ENCODE measurements around the gene HSBP1L1. TPM values are rescaled to one million over a fixed set of nuclear protein-coding genes. Genes with fewer than 3 reads are reported as not detected.

The HSBP1L1 gene
- total and polyA plus RNA-seq, 2 donors (not counting 1 experiment from before 2014, with no cell fraction given) = 13.4 to 24.6 TPM

DNA sequence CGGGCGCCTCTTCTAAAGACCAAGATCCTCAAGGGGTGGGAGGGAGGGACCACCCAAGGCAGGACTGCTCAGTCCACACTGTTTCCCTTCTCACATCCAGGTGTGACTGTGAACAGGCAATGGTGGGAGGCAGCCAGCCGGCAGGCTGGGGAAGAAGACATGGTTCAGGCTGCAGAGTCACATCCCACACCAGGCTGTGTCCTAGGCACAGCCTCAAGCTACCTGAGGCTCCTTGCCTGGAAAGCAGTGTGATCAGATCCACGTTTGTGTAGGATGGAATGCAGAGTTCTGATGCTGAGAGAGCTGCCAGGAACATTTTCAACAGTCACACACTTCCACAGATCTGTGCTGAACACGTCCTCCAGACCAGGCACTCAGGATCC, 29.4 kb upstream of the HSBP1L1 start:
- TF ChIP-seq, protein P1, sequence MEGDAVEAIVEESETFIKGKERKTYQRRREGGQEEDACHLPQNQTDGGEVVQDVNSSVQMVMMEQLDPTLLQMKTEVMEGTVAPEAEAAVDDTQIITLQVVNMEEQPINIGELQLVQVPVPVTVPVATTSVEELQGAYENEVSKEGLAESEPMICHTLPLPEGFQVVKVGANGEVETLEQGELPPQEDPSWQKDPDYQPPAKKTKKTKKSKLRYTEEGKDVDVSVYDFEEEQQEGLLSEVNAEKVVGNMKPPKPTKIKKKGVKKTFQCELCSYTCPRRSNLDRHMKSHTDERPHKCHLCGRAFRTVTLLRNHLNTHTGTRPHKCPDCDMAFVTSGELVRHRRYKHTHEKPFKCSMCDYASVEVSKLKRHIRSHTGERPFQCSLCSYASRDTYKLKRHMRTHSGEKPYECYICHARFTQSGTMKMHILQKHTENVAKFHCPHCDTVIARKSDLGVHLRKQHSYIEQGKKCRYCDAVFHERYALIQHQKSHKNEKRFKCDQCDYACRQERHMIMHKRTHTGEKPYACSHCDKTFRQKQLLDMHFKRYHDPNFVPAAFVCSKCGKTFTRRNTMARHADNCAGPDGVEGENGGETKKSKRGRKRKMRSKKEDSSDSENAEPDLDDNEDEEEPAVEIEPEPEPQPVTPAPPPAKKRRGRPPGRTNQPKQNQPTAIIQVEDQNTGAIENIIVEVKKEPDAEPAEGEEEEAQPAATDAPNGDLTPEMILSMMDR (conservative IDR thresholded peaks at IDR 0.05 in 1 of 2, IDR thresholded peaks at IDR 0.05 in 1 of 2; ENCODE audit: low read depth in 1 of 2, low read length in 2 of 2) = no peak
- TF ChIP-seq EZH2 (IDR thresholded peaks at IDR 0.05; ENCODE audit: low read length, missing control alignments) = no peak

DNA sequence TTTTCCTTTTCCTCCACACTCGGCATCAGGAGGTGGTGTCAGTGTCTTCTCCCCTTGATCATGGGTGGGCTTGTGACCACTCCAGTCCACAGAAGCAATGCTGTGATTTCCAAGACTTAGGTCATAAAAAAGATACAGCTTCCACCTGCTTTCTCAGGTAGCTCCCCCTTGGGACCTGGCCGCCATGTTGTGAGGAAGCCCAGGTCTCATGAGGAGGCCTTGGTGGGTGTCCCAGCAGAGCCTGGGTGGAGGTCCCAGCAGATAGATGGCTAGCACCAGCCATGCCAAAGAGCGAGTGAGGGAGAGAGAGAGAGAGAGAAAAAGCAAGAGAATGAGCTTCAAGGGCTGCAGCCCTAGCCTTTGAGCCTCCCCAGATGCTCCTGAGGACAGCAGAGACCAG, 28.9 kb upstream of the HSBP1L1 start:
- Histone ChIP-seq H3K36me3 (ENCODE audit: control insufficient read depth, insufficient read depth, low read length) (no peaks in the 10 kb centered on the region), H3K9ac (ENCODE audit: insufficient read depth, low read length) (no peak overlapping the region), H3K27me3 (ENCODE audit: control insufficient read depth, insufficient read depth, low read length) (no peaks in the 10 kb centered on the region), H2AFZ (ENCODE audit: low read length) (no peak overlapping the region), H4K20me1 (ENCODE audit: control insufficient read depth, extremely low read depth, insufficient read depth, low read length) (no peaks in the 10 kb centered on the region), H3K27ac (ENCODE audit: insufficient read depth, low read length) (no peak overlapping the region), H3K4me1 (ENCODE audit: control insufficient read depth, extremely low read depth, insufficient read depth, low read length) (peaks cover 5% of the 10 kb centered on the region), H3K79me2 (ENCODE audit: control insufficient read depth, insufficient read depth, low read length) (peaks cover 23% of the 10 kb centered on the region), H3K4me3 (replicated peaks in 1 of 4; ENCODE audit: control extremely low read depth in 1 of 4, insufficient read depth in 1 of 4, low read depth in 3 of 4, low read length in 4 of 4) (no peak overlapping the region), H3K9me3 (ENCODE audit: control insufficient read depth, insufficient read depth, low read depth, low read length) (no peaks in the 10 kb centered on the region), H3K4me2 (ENCODE audit: extremely low read depth, insufficient read depth, low read length) (no peak overlapping the region)
- DNase-seq (ENCODE audit: low read depth in 2 of 2) = no peak
- TF ChIP-seq, protein P1 (conservative IDR thresholded peaks at IDR 0.05 in 1 of 2, IDR thresholded peaks at IDR 0.05 in 1 of 2; ENCODE audit: low read depth in 1 of 2, low read length in 2 of 2) = no peak
- no peak for TF ChIP-seq EZH2 (IDR thresholded peaks at IDR 0.05; ENCODE audit: low read length, missing control alignments)

More for the DNA sequence above, 29.4 kb upstream of the HSBP1L1 start:
- Histone ChIP-seq H3K4me1 (ENCODE audit: control insufficient read depth, extremely low read depth, insufficient read depth, low read length) (peaks cover 5% of the 10 kb centered on the region), H3K9me3 (ENCODE audit: control insufficient read depth, insufficient read depth, low read depth, low read length) (no peaks in the 10 kb centered on the region), H2AFZ (ENCODE audit: low read length) (no peak overlapping the region), H3K4me3 (replicated peaks in 1 of 4; ENCODE audit: control extremely low read depth in 1 of 4, insufficient read depth in 1 of 4, low read depth in 3 of 4, low read length in 4 of 4) (no peak overlapping the region), H3K36me3 (ENCODE audit: control insufficient read depth, insufficient read depth, low read length) (no peaks in the 10 kb centered on the region), H4K20me1 (ENCODE audit: control insufficient read depth, extremely low read depth, insufficient read depth, low read length) (no peaks in the 10 kb centered on the region), H3K27ac (ENCODE audit: insufficient read depth, low read length) (no peak overlapping the region), H3K9ac (ENCODE audit: insufficient read depth, low read length) (no peak overlapping the region), H3K79me2 (ENCODE audit: control insufficient read depth, insufficient read depth, low read length) (peaks cover 21% of the 10 kb centered on the region), H3K4me2 (ENCODE audit: extremely low read depth, insufficient read depth, low read length) (no peak overlapping the region), H3K27me3 (ENCODE audit: control insufficient read depth, insufficient read depth, low read length) (no peaks in the 10 kb centered on the region)
- DNase-seq (ENCODE audit: low read depth in 2 of 2) = no peak

DNA sequence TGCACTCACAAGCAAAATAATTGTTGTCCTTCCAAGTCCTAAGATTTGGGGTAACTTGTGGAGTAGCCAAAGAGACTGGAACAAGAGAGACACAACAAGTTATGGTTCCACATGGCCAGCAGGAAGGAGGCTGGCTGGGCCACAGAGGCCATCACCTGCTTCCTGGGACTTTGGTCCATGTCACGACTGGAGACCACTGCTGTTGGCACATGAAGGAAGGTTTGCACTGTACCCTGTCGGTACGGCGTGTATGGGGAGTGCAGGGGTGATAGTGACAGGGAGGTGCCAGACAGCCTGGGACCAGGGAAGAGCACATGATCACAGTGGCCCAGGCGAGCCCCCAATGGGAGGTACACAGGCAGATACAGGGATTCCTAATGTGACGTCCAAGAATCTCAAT, 28.5 kb upstream of the HSBP1L1 start:
- Histone ChIP-seq H3K36me3 (ENCODE audit: control insufficient read depth, insufficient read depth, low read length) (no peaks in the 10 kb centered on the region), H3K9ac (ENCODE audit: insufficient read depth, low read length) (no peak overlapping the region), H3K27me3 (ENCODE audit: control insufficient read depth, insufficient read depth, low read length) (no peaks in the 10 kb centered on the region), H4K20me1 (ENCODE audit: control insufficient read depth, extremely low read depth, insufficient read depth, low read length) (no peaks in the 10 kb centered on the region), H3K4me1 (ENCODE audit: control insufficient read depth, extremely low read depth, insufficient read depth, low read length) (peaks cover 5% of the 10 kb centered on the region), H3K27ac (ENCODE audit: insufficient read depth, low read length) (no peak overlapping the region), H3K9me3 (ENCODE audit: control insufficient read depth, insufficient read depth, low read depth, low read length) (no peaks in the 10 kb centered on the region), H3K4me3 (replicated peaks in 1 of 4; ENCODE audit: control extremely low read depth in 1 of 4, insufficient read depth in 1 of 4, low read depth in 3 of 4, low read length in 4 of 4) (no peak overlapping the region), H3K79me2 (ENCODE audit: control insufficient read depth, insufficient read depth, low read length) (peaks cover 26% of the 10 kb centered on the region), H2AFZ (ENCODE audit: low read length) (no peak overlapping the region), H3K4me2 (ENCODE audit: extremely low read depth, insufficient read depth, low read length) (no peak overlapping the region)
- no peak for DNase-seq (ENCODE audit: low read depth in 2 of 2)
- TF ChIP-seq, protein P1 (conservative IDR thresholded peaks at IDR 0.05 in 1 of 2, IDR thresholded peaks at IDR 0.05 in 1 of 2; ENCODE audit: low read depth in 1 of 2, low read length in 2 of 2) = no peak
- TF ChIP-seq EZH2 (IDR thresholded peaks at IDR 0.05; ENCODE audit: low read length, missing control alignments) = no peak

Data from fibroblast of lung (primary cell).